Neural progenitor cell (in vitro differentiated cells): ENCODE measurements around the gene HMCN1. TPM values are rescaled to one million over a fixed set of nuclear protein-coding genes. Genes with fewer than 3 reads are reported as not detected.

ENCODE experiments used
- DNase-seq: peaks from one replicate; pipeline ENCODE4 v3.0.0-alpha.2; 2016; ENCODE audit warnings: low spot score
- H2AFZ ChIP-seq: fragments of 200-600 bp; sonication (generic); replicated peaks from 2 replicates; pipeline ENCODE4 v1.6.1; 2016; ENCODE audit warnings: antibody characterized with exemption
- H3F3A ChIP-seq: fragments of 200-600 bp; sonication (generic); 2 replicates; pipeline ENCODE4 v1.6.1; 2016; ENCODE audit warnings: antibody characterized with exemption, low read depth
- H3K27ac ChIP-seq: fragments of 200-600 bp; sonication (generic); 2 replicates; pipeline ENCODE4 v1.5.1; 2016; ENCODE audit warnings: mild to moderate bottlenecking
- H3K27me3 ChIP-seq: fragments of 200-600 bp; sonication (generic); 2 replicates; pipeline ENCODE4 v1.6.1; 2016; ENCODE audit warnings: mild to moderate bottlenecking, moderate library complexity
- H3K36me3 ChIP-seq: fragments of 200-600 bp; sonication (generic); 2 replicates; pipeline ENCODE4 v1.5.1; 2016
- H3K4me1 ChIP-seq: fragments of 200-600 bp; sonication (generic); 2 replicates; pipeline ENCODE4 v1.6.1; 2016; ENCODE audit warnings: mixed run types
- H3K4me2 ChIP-seq: fragments of 200-600 bp; sonication (generic); 2 replicates; pipeline ENCODE4 v1.6.1; 2016
- H3K4me3 ChIP-seq: fragments of 200-600 bp; sonication (generic); 2 replicates; pipeline ENCODE4 v1.5.1; 2016
- H3K79me2 ChIP-seq: fragments of 200-600 bp; sonication (generic); 2 replicates; pipeline ENCODE4 v1.6.1; 2016; ENCODE audit warnings: low read depth
- H3K9ac ChIP-seq: fragments of 200-600 bp; sonication (generic); 2 replicates; pipeline ENCODE4 v1.6.1; 2016
- H3K9me3 ChIP-seq: fragments of 200-600 bp; sonication (generic); 2 replicates; pipeline ENCODE4 v1.5.1; 2016; ENCODE audit warnings: low read depth
- H4K20me1 ChIP-seq: fragments of 200-600 bp; sonication (generic); 2 replicates; pipeline ENCODE4 v1.6.1; 2016; ENCODE audit warnings: low read depth
- H3K27ac Mint-ChIP-seq: 3 replicates; pipeline ENCODE4 v1.8.0; 2021; ENCODE audit warnings: mixed read lengths
- H3K27me3 Mint-ChIP-seq: 2 replicates; pipeline ENCODE4 v1.8.0; 2022; ENCODE audit warnings: low read depth, mild to moderate bottlenecking, inconsistent platforms, moderate library complexity, mixed read lengths; ENCODE audit not compliant: insufficient read depth
- H3K36me3 Mint-ChIP-seq: 3 replicates; pipeline ENCODE4 v1.8.0; 2021; ENCODE audit warnings: mixed read lengths
- H3K4me1 Mint-ChIP-seq: 3 replicates; pipeline ENCODE4 v1.8.0; 2021; ENCODE audit warnings: mixed read lengths
- H3K4me3 Mint-ChIP-seq: 3 replicates; pipeline ENCODE4 v1.8.0; 2021; ENCODE audit warnings: mild to moderate bottlenecking, moderate library complexity, mixed read lengths
- H3K9me3 Mint-ChIP-seq: 3 replicates; pipeline ENCODE4 v1.8.0; 2020; ENCODE audit warnings: mixed read lengths
- EZH2 ChIP-seq: fragments of 200-600 bp; sonication (generic); IDR thresholded peaks from 2 replicates; pipeline ENCODE4 v1.6.1; 2017; ENCODE audit warnings: antibody characterized with exemption, mild to moderate bottlenecking, moderate library complexity
- EZH2phosphoT487 ChIP-seq: fragments of 200-600 bp; sonication (generic); IDR thresholded peaks from 2 replicates; pipeline ENCODE4 v1.6.1; 2017; ENCODE audit warnings: antibody characterized with exemption
- total RNA-seq: library from RNA; depleted of rRNA; stranded (reverse); fragments of >200 nt; gene quantifications from 2 replicates; pipeline ENCODE4 v1.2.3, GENCODE V29; 2015; ENCODE audit warnings: low replicate concordance
- TF ChIP-seq, protein P1 (sequence below): fragments of 200-600 bp; sonication (generic); IDR thresholded peaks from 2 replicates; pipeline ENCODE4 v1.5.1; 2017; ENCODE audit warnings: antibody characterized with exemption, mild to moderate bottlenecking

The HMCN1 gene
- total RNA-seq, 1 donor from 2014 or later: 26.4 TPM

DNA sequence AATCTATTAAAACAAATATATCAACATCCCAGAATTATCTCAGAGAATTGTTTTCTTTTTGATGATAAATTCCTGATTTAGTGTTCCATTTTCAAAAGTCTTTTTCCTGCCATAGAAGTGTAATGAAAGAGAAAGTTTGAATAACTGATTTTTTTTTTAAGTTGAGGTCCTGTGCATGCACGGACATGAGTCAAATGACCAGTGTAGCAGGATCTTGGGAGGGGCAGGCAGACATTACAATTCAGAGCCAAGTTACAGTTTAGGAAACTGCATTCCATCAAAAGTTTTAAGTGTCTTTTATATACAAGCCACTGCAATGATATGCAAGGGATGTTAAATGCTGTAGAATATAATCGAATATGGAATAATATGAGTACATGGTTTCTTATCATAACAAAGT, 227.5 kb downstream of the HMCN1 start:
- Mint-ChIP-seq H3K27ac (no peak overlapping the region), H3K4me1 (peaks cover 12% of the 10 kb centered on the region), H3K27me3 (no peaks in the 10 kb centered on the region), H3K36me3 (no peaks in the 10 kb centered on the region), H3K4me3 (no peak overlapping the region), H3K9me3 (no peaks in the 10 kb centered on the region)
- Histone ChIP-seq H4K20me1 (no peaks in the 10 kb centered on the region), H3K79me2 (no peaks in the 10 kb centered on the region), H3K27ac (no peak overlapping the region), H3K4me2 (no peak overlapping the region), H3K4me1 (peaks cover 9% of the 10 kb centered on the region), H3K27me3 (no peaks in the 10 kb centered on the region), H3F3A (no peaks in the 10 kb centered on the region), H3K9ac (no peak overlapping the region), H3K36me3 (no peaks in the 10 kb centered on the region), H3K9me3 (no peaks in the 10 kb centered on the region), H3K4me3 (no peak overlapping the region), H2AFZ (no peak overlapping the region)
- TF ChIP-seq, protein P1, sequence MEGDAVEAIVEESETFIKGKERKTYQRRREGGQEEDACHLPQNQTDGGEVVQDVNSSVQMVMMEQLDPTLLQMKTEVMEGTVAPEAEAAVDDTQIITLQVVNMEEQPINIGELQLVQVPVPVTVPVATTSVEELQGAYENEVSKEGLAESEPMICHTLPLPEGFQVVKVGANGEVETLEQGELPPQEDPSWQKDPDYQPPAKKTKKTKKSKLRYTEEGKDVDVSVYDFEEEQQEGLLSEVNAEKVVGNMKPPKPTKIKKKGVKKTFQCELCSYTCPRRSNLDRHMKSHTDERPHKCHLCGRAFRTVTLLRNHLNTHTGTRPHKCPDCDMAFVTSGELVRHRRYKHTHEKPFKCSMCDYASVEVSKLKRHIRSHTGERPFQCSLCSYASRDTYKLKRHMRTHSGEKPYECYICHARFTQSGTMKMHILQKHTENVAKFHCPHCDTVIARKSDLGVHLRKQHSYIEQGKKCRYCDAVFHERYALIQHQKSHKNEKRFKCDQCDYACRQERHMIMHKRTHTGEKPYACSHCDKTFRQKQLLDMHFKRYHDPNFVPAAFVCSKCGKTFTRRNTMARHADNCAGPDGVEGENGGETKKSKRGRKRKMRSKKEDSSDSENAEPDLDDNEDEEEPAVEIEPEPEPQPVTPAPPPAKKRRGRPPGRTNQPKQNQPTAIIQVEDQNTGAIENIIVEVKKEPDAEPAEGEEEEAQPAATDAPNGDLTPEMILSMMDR: no peak
- TF ChIP-seq EZH2: no peak
- TF ChIP-seq EZH2phosphoT487: no peak
- no peak for DNase-seq

DNA sequence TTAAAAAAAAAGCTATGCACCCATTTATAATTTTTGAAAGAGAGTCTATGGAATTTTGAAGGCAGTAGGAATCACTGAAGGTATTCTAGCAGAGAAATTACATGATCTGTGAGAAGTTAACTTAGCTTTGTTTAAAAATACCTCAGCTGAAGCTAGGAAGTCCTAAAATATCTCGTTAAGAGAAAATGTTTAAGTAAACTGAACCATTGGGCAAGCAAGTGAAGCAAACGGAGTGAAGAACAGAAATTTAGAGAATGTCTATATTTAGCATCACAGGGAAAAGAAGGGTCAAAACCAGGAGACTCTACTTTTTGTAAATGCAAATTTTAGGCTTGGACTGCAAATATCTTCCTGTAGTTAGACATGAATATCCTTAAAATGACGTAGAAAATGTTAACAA, 230.8 kb downstream of the HMCN1 start:
- H3K4me2 ChIP-seq: no peak overlapping the region
- H3K27ac ChIP-seq: no peak overlapping the region
- H3K36me3 Mint-ChIP-seq: no peaks in the 10 kb centered on the region
- H2AFZ ChIP-seq: no peak overlapping the region
- H3K9ac ChIP-seq: no peak overlapping the region
- no peaks in the 10 kb centered on the region for H3K9me3 ChIP-seq
- H3K4me3 Mint-ChIP-seq: no peak overlapping the region
- no peaks in the 10 kb centered on the region for H3K27me3 Mint-ChIP-seq
- DNase-seq: no peak
- no peaks in the 10 kb centered on the region for H4K20me1 ChIP-seq
- no peaks in the 10 kb centered on the region for H3K36me3 ChIP-seq
- H3K27me3 ChIP-seq: no peaks in the 10 kb centered on the region
- H3K4me1 ChIP-seq: peaks cover 9% of the 10 kb centered on the region
- TF ChIP-seq, protein P1: no peak
- TF ChIP-seq EZH2phosphoT487 (no peak), EZH2 (no peak)
- H3K27ac Mint-ChIP-seq: no peak overlapping the region
- H3F3A ChIP-seq: no peaks in the 10 kb centered on the region
- H3K79me2 ChIP-seq: no peaks in the 10 kb centered on the region
- H3K4me1 Mint-ChIP-seq: peaks cover 12% of the 10 kb centered on the region
- H3K9me3 Mint-ChIP-seq: no peaks in the 10 kb centered on the region
- no peak overlapping the region for H3K4me3 ChIP-seq

DNA sequence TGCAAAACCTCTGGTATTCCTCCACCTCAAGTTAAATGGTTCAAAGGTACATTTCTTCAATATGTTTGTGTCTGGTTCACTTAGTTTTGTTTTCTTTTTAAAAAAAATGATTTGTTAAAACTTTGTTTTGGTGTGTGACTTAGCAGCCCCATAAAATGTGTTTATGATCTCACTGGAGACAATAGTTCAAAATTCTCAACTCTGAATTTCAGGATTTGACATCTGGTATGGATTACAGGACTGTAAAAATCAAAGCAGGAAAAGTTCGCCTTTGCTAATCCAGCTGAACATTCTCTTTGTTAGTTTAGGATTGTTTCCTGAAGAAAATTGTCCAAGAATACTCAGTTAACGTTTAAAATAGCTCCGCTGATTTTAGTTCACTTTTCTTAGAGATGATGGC, 231.7 kb downstream of the HMCN1 start:
- H3K4me2 ChIP-seq: no peak overlapping the region
- H3K4me1 ChIP-seq: peaks cover 9% of the 10 kb centered on the region
- H3K4me3 Mint-ChIP-seq: no peak overlapping the region
- H3K79me2 ChIP-seq: no peaks in the 10 kb centered on the region
- H3K9me3 ChIP-seq: no peaks in the 10 kb centered on the region
- H3K27me3 Mint-ChIP-seq: no peaks in the 10 kb centered on the region
- TF ChIP-seq EZH2: no peak
- TF ChIP-seq EZH2phosphoT487: no peak
- no peaks in the 10 kb centered on the region for H3F3A ChIP-seq
- no peak overlapping the region for H2AFZ ChIP-seq
- no peak overlapping the region for H3K9ac ChIP-seq
- H3K4me1 Mint-ChIP-seq: peaks cover 6% of the 10 kb centered on the region
- H3K36me3 ChIP-seq: no peaks in the 10 kb centered on the region
- no peaks in the 10 kb centered on the region for H4K20me1 ChIP-seq
- no peak overlapping the region for H3K27ac Mint-ChIP-seq
- H3K27me3 ChIP-seq: no peaks in the 10 kb centered on the region
- H3K9me3 Mint-ChIP-seq: no peaks in the 10 kb centered on the region
- no peak overlapping the region for H3K27ac ChIP-seq
- no peak for DNase-seq
- no peaks in the 10 kb centered on the region for H3K36me3 Mint-ChIP-seq
- H3K4me3 ChIP-seq: no peak overlapping the region

DNA sequence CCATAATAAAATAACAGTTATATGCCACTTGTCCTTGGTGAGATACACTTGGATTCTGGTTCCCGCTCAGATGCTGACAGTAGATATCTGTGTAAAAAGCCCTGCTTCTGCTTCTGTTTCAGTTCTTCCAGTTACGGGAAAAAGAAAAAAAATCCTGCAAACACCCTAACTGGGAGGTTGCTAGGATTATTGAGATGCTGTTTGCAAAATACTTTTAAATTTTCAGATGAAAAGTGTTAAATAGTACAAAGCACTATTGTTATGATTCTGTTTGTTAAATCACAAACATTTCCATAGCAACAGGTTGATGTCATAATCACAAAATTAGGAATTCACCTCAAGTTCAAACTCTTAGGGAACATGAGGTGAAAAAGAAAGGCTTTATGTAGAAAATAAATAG, 232.3 kb downstream of the HMCN1 start:
- H3K9ac ChIP-seq: no peak overlapping the region
- no peaks in the 10 kb centered on the region for H3K9me3 Mint-ChIP-seq
- no peaks in the 10 kb centered on the region for H3K79me2 ChIP-seq
- H3K27ac Mint-ChIP-seq: no peak overlapping the region
- H3K4me1 ChIP-seq: peaks cover 9% of the 10 kb centered on the region
- H3K9me3 ChIP-seq: no peaks in the 10 kb centered on the region
- TF ChIP-seq EZH2 (no peak), EZH2phosphoT487 (no peak)
- TF ChIP-seq, protein P1: no peak
- H3K4me2 ChIP-seq: no peak overlapping the region
- DNase-seq: no peak
- no peaks in the 10 kb centered on the region for H4K20me1 ChIP-seq
- no peaks in the 10 kb centered on the region for H3K36me3 ChIP-seq
- H3K4me3 ChIP-seq: no peak overlapping the region
- no peaks in the 10 kb centered on the region for H3F3A ChIP-seq
- H2AFZ ChIP-seq: no peak overlapping the region
- H3K36me3 Mint-ChIP-seq: no peaks in the 10 kb centered on the region
- H3K4me3 Mint-ChIP-seq: no peak overlapping the region
- no peaks in the 10 kb centered on the region for H3K27me3 ChIP-seq
- H3K27me3 Mint-ChIP-seq: no peaks in the 10 kb centered on the region
- no peak overlapping the region for H3K27ac ChIP-seq
- H3K4me1 Mint-ChIP-seq: peaks cover 4% of the 10 kb centered on the region
